ENCODE measurements around the gene ZER1.
A peak's percentile ranks its signal among the peaks of the same experiment; 100 is the strongest.
"Not testable (repeated sequence)": the region's sequence is repeated elsewhere in the genome, so short reads cannot be mapped to it uniquely, and the experiment has no call there.

Gene ZER1

DNA sequence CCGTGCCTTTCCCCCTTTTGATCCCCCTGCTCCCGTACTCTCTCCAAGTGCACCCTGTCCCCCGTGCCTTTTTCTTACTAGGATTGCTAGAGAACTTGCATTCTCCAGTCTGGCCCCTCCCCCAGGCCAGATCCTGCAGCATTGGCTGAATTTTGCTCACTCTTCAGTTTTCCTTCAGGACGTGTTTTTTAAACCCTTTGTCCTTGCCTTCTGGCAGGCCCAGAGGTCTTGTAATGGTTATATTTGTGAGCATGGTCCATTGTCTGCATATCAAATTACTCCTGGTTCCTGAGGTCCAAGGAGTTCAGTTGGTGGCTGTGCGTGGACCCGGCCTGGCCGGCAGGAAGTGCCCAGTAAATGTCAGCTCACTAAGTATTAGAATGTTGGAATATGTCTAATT is 15.9 kb upstream of the ZER1 start:
- DNase-seq (ENCODE audit: low read depth): no peak

DNA sequence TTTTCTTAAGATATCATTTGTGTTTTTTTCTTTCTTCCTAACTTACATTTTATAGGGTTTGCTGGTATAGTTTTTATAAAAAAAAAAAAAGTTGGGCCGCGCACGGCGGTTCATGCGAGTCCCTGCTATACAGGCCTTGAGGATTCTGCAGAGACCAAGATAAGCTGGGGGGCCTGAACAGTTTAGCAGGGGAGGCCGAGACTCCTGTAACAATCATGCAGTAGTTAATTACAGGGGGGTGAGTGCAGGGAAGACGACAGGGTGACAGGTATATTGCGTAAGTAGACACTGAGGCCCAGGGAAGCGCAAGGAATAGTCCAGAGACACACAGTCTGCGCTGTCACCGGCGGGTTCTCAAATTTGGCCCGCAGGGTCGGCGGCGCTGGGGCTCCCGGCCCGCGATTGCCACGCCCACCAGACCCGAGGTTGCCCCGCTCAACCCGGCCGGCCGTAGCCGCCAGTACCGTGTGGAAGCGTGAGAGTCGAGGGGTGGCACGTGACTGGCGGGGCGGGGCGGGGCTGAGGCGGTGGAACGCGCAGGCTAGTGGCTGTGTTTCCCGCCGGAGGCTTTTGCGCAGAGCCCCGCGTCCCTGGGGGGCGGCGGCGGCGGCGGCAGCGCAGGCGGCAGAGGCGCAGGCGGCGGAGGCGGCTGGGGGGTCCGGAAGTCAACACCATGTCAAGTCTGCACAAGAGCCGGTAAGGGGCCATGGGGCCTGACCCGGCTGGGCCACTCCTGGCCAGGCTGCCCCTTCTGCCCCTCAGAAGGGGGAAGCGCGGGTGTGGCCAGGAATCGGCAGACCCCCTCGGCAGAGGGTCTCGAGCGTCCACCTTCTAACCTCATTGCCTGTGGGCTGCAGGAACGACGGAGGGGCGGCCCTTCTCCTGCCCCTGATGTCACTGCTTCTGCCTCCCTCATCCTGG is 15.2 kb upstream of the ZER1 start, which contains the start of gene TBC1D13:
Gene TBC1D13, plus strand, starts transcription at position 573 of the 921 bp plus-strand sequence. Its CDS starts 101 bp downstream, at position 674.
- DNase-seq (ENCODE audit: low read depth): peak; percentile 79

DNA sequence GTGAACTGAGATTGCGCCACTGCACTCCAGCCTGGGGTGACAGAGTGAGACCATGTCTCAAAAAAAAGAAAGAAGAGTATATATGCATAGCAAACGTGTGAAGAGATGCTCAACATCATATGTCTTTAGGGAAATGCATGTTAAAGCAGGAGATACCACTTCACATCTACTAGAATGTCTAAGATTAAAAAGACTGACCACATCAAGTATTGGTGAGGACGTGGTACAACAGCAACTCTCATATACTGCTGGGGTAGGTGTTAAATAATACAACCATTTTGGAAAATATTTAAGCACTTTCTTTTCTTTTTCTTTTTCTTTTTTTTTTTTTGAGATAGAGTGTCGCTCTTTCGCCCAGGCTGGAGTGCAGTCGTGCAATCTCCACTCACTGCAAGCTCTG is 13.7 kb upstream of the ZER1 start:
- DNase-seq (ENCODE audit: low read depth): no peak

GRCh38 chr9:128782669-128783068 is 10.9 kb upstream of the ZER1 start:
- no peak for DNase-seq (ENCODE audit: low read depth)

GRCh38 chr9:128781187-128782070 is 9.7 kb upstream of the ZER1 start:
- no peak for DNase-seq (ENCODE audit: low read depth)

- not testable (repeated sequence) for DNase-seq (ENCODE audit: low read depth)
Observed at GRCh38 chr9:128780093-128780492, 8.4 kb upstream of the ZER1 start.

- DNase-seq (ENCODE audit: low read depth): no peak
Observed at GRCh38 chr9:128774804-128775203, 3.1 kb upstream of the ZER1 start.

DNA sequence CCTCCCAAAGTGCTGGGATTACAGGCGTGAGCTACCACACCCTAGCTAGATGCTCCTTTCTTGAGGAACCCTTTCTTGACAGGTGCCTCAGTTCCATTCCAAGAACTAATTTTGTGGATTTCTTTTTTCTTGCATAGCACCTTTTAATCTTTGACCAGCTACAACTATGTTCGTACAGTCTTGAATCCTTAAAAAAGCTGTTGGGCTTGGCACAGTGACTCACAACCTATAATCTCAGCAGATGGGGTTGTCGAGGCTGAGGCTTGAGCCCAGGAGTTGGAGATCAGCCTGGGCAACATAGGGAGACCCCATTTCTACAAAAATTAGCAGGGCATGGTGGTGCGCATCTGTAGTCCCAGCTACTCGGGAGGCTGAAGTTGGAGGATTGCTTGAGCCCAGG is 1.3 kb upstream of the ZER1 start:
- no peak for DNase-seq (ENCODE audit: low read depth)

- no peak for DNase-seq (ENCODE audit: low read depth)
Observed at GRCh38 chr9:128771094-128771721, 519 bp downstream of the ZER1 start.

GRCh38 chr9:128770286-128771030 is 1.3 kb downstream of the ZER1 start:
- DNase-seq (ENCODE audit: low read depth): no peak

DNA sequence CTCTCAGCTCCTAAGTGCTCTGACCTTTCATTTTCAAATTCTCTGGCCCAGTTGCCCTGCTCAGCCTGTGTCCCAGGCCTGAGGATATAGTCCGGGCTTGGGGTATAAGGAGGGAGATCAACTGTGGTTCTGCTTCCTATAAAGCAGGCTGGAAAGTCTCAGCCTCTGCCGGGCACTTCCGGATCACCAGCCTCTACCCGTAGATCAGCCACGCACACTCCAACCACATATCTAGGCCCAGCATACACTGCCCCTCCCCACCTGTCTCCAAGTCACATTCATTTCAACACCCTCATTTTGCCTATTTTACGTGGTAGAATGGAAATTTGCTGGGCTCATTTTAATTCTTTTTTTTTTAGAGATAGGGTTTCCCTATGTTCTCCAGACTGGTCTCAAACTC is 3.1 kb downstream of the ZER1 start:
- DNase-seq (ENCODE audit: low read depth): no peak

DNA sequence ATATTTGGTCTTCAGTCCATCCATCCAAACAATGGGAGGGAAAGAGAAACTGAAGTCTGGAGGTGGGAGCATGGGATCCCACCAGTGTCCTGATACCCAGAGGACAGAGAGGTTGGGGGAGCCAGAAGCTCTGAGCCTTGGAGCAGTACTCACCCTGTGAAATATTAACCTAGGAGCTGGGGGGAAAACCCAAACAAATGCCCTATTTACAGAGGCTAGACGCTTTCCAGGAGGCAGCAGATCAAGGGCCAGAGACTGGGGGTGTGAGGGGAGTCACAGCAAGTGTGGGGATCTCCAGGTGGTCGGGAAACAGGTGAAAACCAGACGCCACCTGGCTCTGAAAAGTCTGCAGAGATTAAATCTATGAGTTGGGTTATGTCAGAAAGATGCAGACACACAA is 6.2 kb downstream of the ZER1 start:
- DNase-seq (ENCODE audit: low read depth): no peak

DNA sequence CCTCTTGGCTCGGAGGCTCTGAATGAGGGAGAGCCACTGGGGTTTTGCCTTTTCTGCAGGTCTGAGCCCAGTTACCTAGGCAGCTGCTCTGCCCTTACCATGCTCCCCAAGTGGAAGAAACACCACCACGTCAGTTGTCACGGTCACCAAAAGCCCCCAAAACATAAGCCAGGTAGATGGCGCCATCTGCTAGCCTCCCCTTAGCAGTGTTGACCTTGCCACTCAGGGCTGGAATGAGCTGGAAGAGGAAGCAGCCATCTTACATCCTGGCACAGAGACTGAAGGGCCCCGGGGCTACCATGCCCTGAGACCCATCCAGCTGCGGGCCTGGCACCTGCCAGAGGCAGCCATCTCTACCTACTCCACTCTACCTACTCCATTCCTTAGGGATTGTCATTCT is 7.4 kb downstream of the ZER1 start:
- DNase-seq (ENCODE audit: low read depth): no peak

GRCh38 chr9:128762671-128763449 is 8.9 kb downstream of the ZER1 start:
- DNase-seq (ENCODE audit: low read depth): no peak

GRCh38 chr9:128757602-128758001 is 14.1 kb downstream of the ZER1 start:
- DNase-seq (ENCODE audit: low read depth): no peak

- DNase-seq (ENCODE audit: low read depth): no peak
Observed at GRCh38 chr9:128753627-128754026, 18.1 kb downstream of the ZER1 start.

- no peak for DNase-seq (ENCODE audit: low read depth)
Observed at GRCh38 chr9:128750926-128751595, 20.7 kb downstream of the ZER1 start.

DNA sequence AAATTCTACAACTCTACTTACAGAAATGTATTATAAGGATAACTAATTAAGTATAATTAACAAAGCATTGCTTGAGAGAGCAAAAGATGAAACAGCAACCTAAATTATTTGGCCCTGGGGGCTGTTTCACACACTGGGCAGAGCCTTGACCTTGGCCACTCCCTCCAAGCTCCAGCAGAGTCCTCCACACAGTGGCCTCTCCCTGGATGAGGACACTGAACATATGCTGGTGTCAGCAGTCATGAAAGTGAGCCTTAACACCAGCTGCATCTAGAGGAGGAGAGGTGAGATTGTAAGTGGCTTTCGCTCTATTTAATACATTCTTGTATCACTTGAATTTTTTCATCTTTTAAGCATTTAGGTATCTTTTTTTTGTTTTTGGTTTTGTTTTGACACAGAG is 24.5 kb downstream of the ZER1 start:
- DNase-seq (ENCODE audit: low read depth): no peak

GRCh38 chr9:128743421-128743820 is 28.3 kb downstream of the ZER1 start:
- DNase-seq (ENCODE audit: low read depth): no peak

DNA sequence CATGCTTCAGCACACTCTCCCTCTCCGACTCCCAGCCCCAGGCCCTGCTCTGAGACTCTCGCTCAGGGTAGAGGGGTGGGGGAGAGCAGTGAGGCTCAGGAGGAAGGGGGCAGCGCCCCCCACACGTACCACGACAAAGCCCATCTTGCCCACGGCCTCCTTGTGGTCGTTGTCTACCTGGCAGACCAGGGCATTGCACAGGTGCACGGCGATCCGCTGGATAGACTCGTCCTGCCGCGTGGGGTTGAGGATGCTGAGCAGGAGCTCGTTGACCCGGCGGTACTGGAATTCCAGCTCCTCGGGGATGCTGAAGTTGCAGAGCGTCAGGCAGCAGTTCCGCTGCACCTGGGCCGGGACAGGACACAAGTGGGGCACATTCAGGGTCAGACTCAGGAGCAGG is 29.3 kb downstream of the ZER1 start:
- DNase-seq (ENCODE audit: low read depth): no peak

Measured in stimulated activated CD8-positive, alpha-beta memory T cell treated with anti-CD3 and anti-CD28 coated beads, Interleukin-15, amount 100 ng/mL, for 1 hour (primary cell).